ENCODE measurements around the gene TBX20.
"Not testable (repeated sequence)": the region's sequence is repeated elsewhere in the genome, so short reads cannot be mapped to it uniquely, and the experiment has no call there.

DNA sequence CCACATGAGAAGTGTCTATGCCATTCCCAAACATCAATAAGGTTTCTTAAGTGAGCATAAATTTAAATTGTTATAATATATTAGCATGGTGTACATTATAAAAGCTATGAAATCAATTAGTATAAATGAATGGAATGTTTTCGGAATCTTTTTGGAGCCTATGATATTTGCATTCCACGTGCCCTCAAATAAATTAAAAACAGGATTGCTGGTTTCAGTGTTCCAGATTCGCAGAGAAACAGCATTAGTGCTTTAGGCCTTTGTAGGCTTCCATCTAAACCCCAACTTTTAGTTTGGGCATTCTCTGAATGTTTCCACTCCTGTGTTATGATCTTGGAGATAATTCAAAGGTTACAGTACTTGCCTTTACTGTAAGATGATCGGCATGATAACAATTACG lies 15.4 kb downstream of the TBX20 start:
- not testable (repeated sequence) for TF ChIP-seq POLR2A (IDR thresholded peaks at IDR 0.05; ENCODE audit: extremely low read depth, insufficient read length)
- TF ChIP-seq, protein P1, sequence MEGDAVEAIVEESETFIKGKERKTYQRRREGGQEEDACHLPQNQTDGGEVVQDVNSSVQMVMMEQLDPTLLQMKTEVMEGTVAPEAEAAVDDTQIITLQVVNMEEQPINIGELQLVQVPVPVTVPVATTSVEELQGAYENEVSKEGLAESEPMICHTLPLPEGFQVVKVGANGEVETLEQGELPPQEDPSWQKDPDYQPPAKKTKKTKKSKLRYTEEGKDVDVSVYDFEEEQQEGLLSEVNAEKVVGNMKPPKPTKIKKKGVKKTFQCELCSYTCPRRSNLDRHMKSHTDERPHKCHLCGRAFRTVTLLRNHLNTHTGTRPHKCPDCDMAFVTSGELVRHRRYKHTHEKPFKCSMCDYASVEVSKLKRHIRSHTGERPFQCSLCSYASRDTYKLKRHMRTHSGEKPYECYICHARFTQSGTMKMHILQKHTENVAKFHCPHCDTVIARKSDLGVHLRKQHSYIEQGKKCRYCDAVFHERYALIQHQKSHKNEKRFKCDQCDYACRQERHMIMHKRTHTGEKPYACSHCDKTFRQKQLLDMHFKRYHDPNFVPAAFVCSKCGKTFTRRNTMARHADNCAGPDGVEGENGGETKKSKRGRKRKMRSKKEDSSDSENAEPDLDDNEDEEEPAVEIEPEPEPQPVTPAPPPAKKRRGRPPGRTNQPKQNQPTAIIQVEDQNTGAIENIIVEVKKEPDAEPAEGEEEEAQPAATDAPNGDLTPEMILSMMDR (IDR thresholded peaks at IDR 0.05; ENCODE audit: low read depth, low read length), result not testable (repeated sequence)

Measured in NB4 (cell line).